Activated T-helper 2 cell treated with anti-CD3 and anti-CD28 coated beads, Interferon-gamma antibody, Interleukin-2, Interleukin-4, amounts not matched to agents 10 μg/mL and 5 μg/mL and 100 μg/mL, durations not matched to agents 14 hours and 24 hours and 36 hours (primary cell): ENCODE measurements around the gene DPP7. TPM values are rescaled to one million over a fixed set of nuclear protein-coding genes. Genes with fewer than 3 reads are reported as not detected.
A peak's percentile ranks its signal among the peaks of the same experiment; 100 is the strongest.

Source experiments
- DNase-seq: peaks from one replicate; pipeline ENCODE4 v3.0.0; 2021; ENCODE audit warnings: low spot score
- H3K27ac Mint-ChIP-seq: one replicate; pipeline ENCODE4 v1.8.0; 2021; ENCODE audit warnings: mixed read lengths
- H3K27me3 Mint-ChIP-seq: one replicate; pipeline ENCODE4 v1.8.0; 2021; ENCODE audit warnings: low read depth, mixed read lengths
- H3K36me3 Mint-ChIP-seq: one replicate; pipeline ENCODE4 v1.8.0; 2021; ENCODE audit warnings: low read depth, mixed read lengths
- H3K4me1 Mint-ChIP-seq: one replicate; pipeline ENCODE4 v1.8.0; 2021; ENCODE audit warnings: low read depth, mixed read lengths
- H3K4me3 Mint-ChIP-seq: one replicate; pipeline ENCODE4 v1.8.0; 2021; ENCODE audit warnings: low read depth, mild to moderate bottlenecking, moderate library complexity, mixed read lengths
- H3K9me3 Mint-ChIP-seq: one replicate; pipeline ENCODE4 v1.8.0; 2021; ENCODE audit warnings: mixed read lengths
- intact Hi-C: fragments of 100-400 bp; cut with micrococcal nuclease; formaldehyde crosslinking; loops from one replicate; pipeline ENCODE4 v1.15.1; 2023
- total RNA-seq: library from RNA; stranded (reverse); gene quantifications from 2 replicates; pipeline ENCODE4 v1.2.3, GENCODE V29; 2022

DPP7 gene
- total RNA-seq, 1 donor from 2014 or later: 318 TPM

GRCh38 chr9:137110911-137111787 lies 3.4 kb downstream of the DPP7 start:
- H3K4me1 Mint-ChIP-seq: no peaks in the 10 kb centered on the region

GRCh38 chr9:137110147-137110910 lies 4.2 kb downstream of the DPP7 start:
- no peak overlapping the region for H3K27ac Mint-ChIP-seq
- no peaks in the 10 kb centered on the region for H3K9me3 Mint-ChIP-seq
- H3K36me3 Mint-ChIP-seq: peaks cover 28% of the 10 kb centered on the region
- intact Hi-C loops: no loop called here
- no peak overlapping the region for H3K4me3 Mint-ChIP-seq
- DNase-seq: no peak
- no peaks in the 10 kb centered on the region for H3K4me1 Mint-ChIP-seq
- H3K27me3 Mint-ChIP-seq: no peaks in the 10 kb centered on the region

More at GRCh38 chr9:137110911-137111787, 3.4 kb downstream of the DPP7 start:
- Mint-ChIP-seq H3K9me3 (no peaks in the 10 kb centered on the region), H3K4me3 (peak overlapping the region; percentile 54), H3K27me3 (no peaks in the 10 kb centered on the region), H3K36me3 (peaks cover 26% of the 10 kb centered on the region), H3K27ac (no peak overlapping the region)
- DNase-seq: no peak
- intact Hi-C loops: no loop called here

GRCh38 chr9:137109250-137110146 lies 5.0 kb downstream of the DPP7 start:
- intact Hi-C loops: no loop called here
- H3K4me1 Mint-ChIP-seq: no peaks in the 10 kb centered on the region
- H3K27me3 Mint-ChIP-seq: no peaks in the 10 kb centered on the region
- peaks cover 32% of the 10 kb centered on the region for H3K36me3 Mint-ChIP-seq
- DNase-seq: no peak
- H3K4me3 Mint-ChIP-seq: no peak overlapping the region
- no peak overlapping the region for H3K27ac Mint-ChIP-seq
- H3K9me3 Mint-ChIP-seq: no peaks in the 10 kb centered on the region

GRCh38 chr9:137108608-137109249 lies 5.8 kb downstream of the DPP7 start:
- H3K36me3 Mint-ChIP-seq: peaks cover 32% of the 10 kb centered on the region
- no peaks in the 10 kb centered on the region for H3K4me1 Mint-ChIP-seq
- no peak overlapping the region for H3K27ac Mint-ChIP-seq
- intact Hi-C loops: no loop called here
- H3K4me3 Mint-ChIP-seq: no peak overlapping the region
- H3K9me3 Mint-ChIP-seq: peaks cover 3% of the 10 kb centered on the region
- H3K27me3 Mint-ChIP-seq: no peaks in the 10 kb centered on the region
- no peak for DNase-seq

- Mint-ChIP-seq H3K36me3 (peaks cover 26% of the 10 kb centered on the region), H3K4me3 (no peak overlapping the region), H3K9me3 (peaks cover 3% of the 10 kb centered on the region), H3K27ac (no peak overlapping the region), H3K27me3 (no peaks in the 10 kb centered on the region), H3K4me1 (no peaks in the 10 kb centered on the region)
- intact Hi-C loops: no loop called here
- DNase-seq: no peak
Measured at GRCh38 chr9:137107982-137108381, 6.6 kb downstream of the DPP7 start.

- DNase-seq: no peak
- Mint-ChIP-seq H3K27me3 (no peaks in the 10 kb centered on the region), H3K27ac (no peak overlapping the region), H3K36me3 (peaks cover 24% of the 10 kb centered on the region), H3K9me3 (peaks cover 3% of the 10 kb centered on the region), H3K4me1 (no peaks in the 10 kb centered on the region), H3K4me3 (no peak overlapping the region)
- intact Hi-C loops: no loop called here
Measured at GRCh38 chr9:137107312-137107921, 7.1 kb downstream of the DPP7 start.

GRCh38 chr9:137106662-137107250 lies 7.8 kb downstream of the DPP7 start:
- peaks cover 3% of the 10 kb centered on the region for H3K9me3 Mint-ChIP-seq
- no peaks in the 10 kb centered on the region for H3K4me1 Mint-ChIP-seq
- no peak overlapping the region for H3K27ac Mint-ChIP-seq
- peaks cover 24% of the 10 kb centered on the region for H3K36me3 Mint-ChIP-seq
- no peaks in the 10 kb centered on the region for H3K27me3 Mint-ChIP-seq
- DNase-seq: no peak
- no peak overlapping the region for H3K4me3 Mint-ChIP-seq
- intact Hi-C loops: no loop called here

- H3K4me1 Mint-ChIP-seq: no peaks in the 10 kb centered on the region
- H3K27ac Mint-ChIP-seq: no peak overlapping the region
- peaks cover 3% of the 10 kb centered on the region for H3K9me3 Mint-ChIP-seq
- DNase-seq: no peak
- H3K4me3 Mint-ChIP-seq: no peak overlapping the region
- peaks cover 24% of the 10 kb centered on the region for H3K36me3 Mint-ChIP-seq
- H3K27me3 Mint-ChIP-seq: no peaks in the 10 kb centered on the region
- intact Hi-C loops: no loop called here
Measured at GRCh38 chr9:137105814-137106661, 8.5 kb downstream of the DPP7 start.

- DNase-seq: no peak
- Mint-ChIP-seq H3K4me1 (no peaks in the 10 kb centered on the region), H3K27ac (no peak overlapping the region), H3K36me3 (peaks cover 13% of the 10 kb centered on the region), H3K4me3 (no peak overlapping the region), H3K9me3 (peaks cover 3% of the 10 kb centered on the region), H3K27me3 (no peaks in the 10 kb centered on the region)
- intact Hi-C loops: no loop called here
Measured at GRCh38 chr9:137103206-137103999, 11.1 kb downstream of the DPP7 start.

GRCh38 chr9:137099231-137099630 lies 15.3 kb downstream of the DPP7 start:
- Mint-ChIP-seq H3K4me3 (no peak overlapping the region), H3K27ac (no peak overlapping the region), H3K27me3 (no peaks in the 10 kb centered on the region), H3K4me1 (peaks cover 9% of the 10 kb centered on the region), H3K36me3 (peaks cover 18% of the 10 kb centered on the region), H3K9me3 (peaks cover 3% of the 10 kb centered on the region)
- DNase-seq: no peak
- intact Hi-C loops: no loop called here
